HCT116 (cell line): Measurements from ENCODE around the gene MRPL33. TPM values are rescaled to one million over a fixed set of nuclear protein-coding genes. Genes with fewer than 3 reads are reported as not detected.

Experiments
- ATAC-seq: fragments of 200-7000 bp; cut with Tn5 transposase; 2 replicates; pipeline ENCODE4 v1.9.1; 2020; ENCODE audit warnings: mild to moderate bottlenecking, moderate library complexity
- BruUV-seq: library from RNA; stranded (reverse); fragments of 400-500 nt; replicated peaks from 2 replicates; lab custom pipeline; 2021; lab: Mats Ljungman, UMichigan
- CTCF ChIA-PET: fragments of 300-600 bp; sonication (Branson Sonifier 250); formaldehyde crosslinking; loops from one replicate; lab custom pipeline; 2021; ENCODE audit warnings: antibody characterized with exemption; lab: Charles Lee
- POLR2A ChIA-PET: fragments of 300-600, 350-600 bp; sonication (Branson Sonifier 250); formaldehyde crosslinking; loops from one replicate; lab custom pipeline; 2021; ENCODE audit warnings: antibody characterized with exemption; lab: Charles Lee
- RAD21 ChIA-PET, 2 experiments: fragments of 300-600 bp; sonication (Branson Sonifier 250); formaldehyde crosslinking; loops; one replicate each; lab custom pipeline; 2023; ENCODE audit warnings: low total read pairs in 2 of 2; ENCODE audit not compliant: uncharacterized antibody in 2 of 2, unreplicated experiment in 2 of 2, low non-redundant PET in 1 of 2; lab: Charles Lee
- DNase-seq: peaks from one replicate; pipeline ENCODE4 v3.0.0-alpha.2; 2010; ENCODE audit warnings: low read depth, low spot score
- H2AFZ ChIP-seq: fragments of 200-600 bp; shearing (Covaris generic), sonication (generic); 2 replicates; pipeline ENCODE4 v1.6.1; 2017; ENCODE audit warnings: low read depth, mixed run types, mixed read lengths, antibody characterized with exemption, low read length; ENCODE audit not compliant: poor library complexity, severe bottlenecking
- H3K27ac ChIP-seq: 2 replicates; pipeline ENCODE4 v1.5.1; 2012; ENCODE audit warnings: low read depth, low read length
- H3K27me3 ChIP-seq: fragments of 200-600 bp; sonication (generic); 2 replicates; pipeline ENCODE4 v1.6.1; 2016; ENCODE audit warnings: mixed run types, low read length, mixed read lengths; ENCODE audit not compliant: insufficient read depth
- H3K36me3 ChIP-seq, 2 experiments: fragments of 200-500 bp in 1 of 2; fragments of 200-600 bp in 1 of 2; sonication (Bioruptor generic) in 1 of 2; sonication (generic) in 1 of 2; 2 replicates each; pipeline versions ENCODE4 v1.5.1 to v1.6.1; 2014 to 2016; ENCODE audit warnings: low read length in 2 of 2, inconsistent platforms in 1 of 2, mixed read lengths in 1 of 2, mixed run types in 1 of 2; ENCODE audit not compliant: insufficient read depth in 2 of 2, control insufficient read depth in 1 of 2
- H3K4me1 ChIP-seq, 2 experiments: fragments of 200-600 bp in 1 of 2; sonication (generic) in 1 of 2; 2 replicates each; pipeline versions ENCODE4 v1.5.1 to v1.6.1; 2012 to 2017; ENCODE audit warnings: low read length in 2 of 2, inconsistent platforms in 1 of 2, mild to moderate bottlenecking in 1 of 2, mixed read lengths in 1 of 2, mixed run types in 1 of 2, moderate library complexity in 1 of 2; ENCODE audit not compliant: insufficient read depth in 2 of 2, control insufficient read depth in 1 of 2
- H3K4me2 ChIP-seq: fragments of 200-600 bp; sonication (generic); 2 replicates; pipeline ENCODE4 v1.6.1; 2017; ENCODE audit warnings: mixed run types, low read length, mixed read lengths
- H3K4me3 ChIP-seq, 2 experiments: fragments of 200-600 bp in 1 of 2; sonication (generic) in 1 of 2; replicated peaks in 1 of 2; 2 replicates each; pipeline ENCODE4 v1.5.1; 2011 to 2016; ENCODE audit warnings: low read length in 2 of 2, control low read depth in 1 of 2, low read depth in 1 of 2, mild to moderate bottlenecking in 1 of 2, mixed read lengths in 1 of 2, mixed run types in 1 of 2
- H3K79me2 ChIP-seq: fragments of 200-600 bp; sonication (generic); 2 replicates; pipeline ENCODE4 v1.6.1; 2017; ENCODE audit warnings: mild to moderate bottlenecking, mixed run types, low read length, moderate library complexity, mixed read lengths; ENCODE audit not compliant: insufficient read depth
- H3K9ac ChIP-seq: fragments of 200-600 bp; sonication (generic); 2 replicates; pipeline ENCODE4 v1.6.1; 2016; ENCODE audit warnings: low read length, mixed read lengths
- H3K9me2 ChIP-seq: fragments of 200-600 bp; sonication (generic), shearing (Covaris generic); 2 replicates; pipeline ENCODE4 v1.6.1; 2017; ENCODE audit warnings: mixed run types, mild to moderate bottlenecking, moderate library complexity; ENCODE audit not compliant: insufficient read depth
- H3K9me3 ChIP-seq, 2 experiments: fragments of 200-500 bp in 1 of 2; fragments of 200-600 bp in 1 of 2; sonication (Bioruptor generic) in 1 of 2; sonication (generic) in 1 of 2; 2 replicates each; pipeline ENCODE4 v1.6.1; 2014 to 2017; ENCODE audit warnings: low read length in 2 of 2, mixed read lengths in 2 of 2, inconsistent platforms in 1 of 2, low read depth in 1 of 2, mild to moderate bottlenecking in 1 of 2, mixed run types in 1 of 2, moderate library complexity in 1 of 2; ENCODE audit not compliant: control insufficient read depth in 1 of 2, insufficient read depth in 1 of 2
- H4K20me1 ChIP-seq: fragments of 200-600 bp; sonication (generic), shearing (Covaris generic); 2 replicates; pipeline ENCODE4 v1.6.1; 2017; ENCODE audit warnings: mixed run types, mild to moderate bottlenecking, moderate library complexity; ENCODE audit not compliant: insufficient read depth
- CBX3 ChIP-seq: IDR thresholded peaks from 2 replicates; pipeline ENCODE4 v1.6.1; 2012; ENCODE audit warnings: low read depth
- EZH2 ChIP-seq: fragments of 200-600 bp; sonication (generic); IDR thresholded peaks from 2 replicates; pipeline ENCODE4 v1.6.1; 2017; ENCODE audit warnings: antibody characterized with exemption, mixed run types
- EZH2phosphoT487 ChIP-seq: fragments of 200-600 bp; IDR thresholded peaks from 2 replicates; pipeline ENCODE4 v1.6.1; 2018; ENCODE audit warnings: antibody characterized with exemption, borderline replicate concordance
- JUND ChIP-seq: IDR thresholded peaks from 2 replicates; pipeline ENCODE4 v1.6.1; 2012
- POLR2A ChIP-seq: IDR thresholded peaks from 2 replicates; pipeline ENCODE4 v1.7.0; 2011; ENCODE audit warnings: borderline replicate concordance; ENCODE audit not compliant: insufficient read depth, insufficient read length; ENCODE audit errors: extremely low read depth
- RAD21 ChIP-seq: IDR thresholded peaks from 2 replicates; pipeline ENCODE4 v1.6.1; 2012; ENCODE audit warnings: low read depth, mild to moderate bottlenecking
- SRF ChIP-seq: IDR thresholded peaks from 2 replicates; pipeline ENCODE4 v1.6.1; 2012; ENCODE audit warnings: low read depth
- TCF7L2 ChIP-seq: IDR thresholded peaks from 2 replicates; pipeline ENCODE4 v1.7.0; 2011; ENCODE audit warnings: borderline replicate concordance, inconsistent platforms; ENCODE audit not compliant: insufficient read depth, insufficient read length; ENCODE audit errors: extremely low read depth
- ZFX ChIP-seq: fragments of 450-650 bp; IDR thresholded peaks from 2 replicates; pipeline ENCODE4 v1.6.1; 2017
- ZNF274 ChIP-seq: fragments of 200-500 bp; sonication (Bioruptor generic); IDR thresholded peaks from 2 replicates; pipeline ENCODE4 v1.6.1; 2014; ENCODE audit warnings: mild to moderate bottlenecking, low read depth, low read length, inconsistent platforms
- intact Hi-C: fragments of 100-400 bp; cut with micrococcal nuclease; formaldehyde crosslinking; loops from 2 replicates; pipeline ENCODE4 v1.10.0; 2022
- total RNA-seq: library from RNA; stranded (reverse); gene quantifications from one replicate; pipeline ENCODE4 v1.2.1, GENCODE V29; 2021; ENCODE audit not compliant: unreplicated experiment
- TF ChIP-seq, protein P1 (sequence below): IDR thresholded peaks from 2 replicates; pipeline ENCODE4 v1.6.1; 2011; ENCODE audit warnings: mild to moderate bottlenecking, low read length, moderate library complexity; ENCODE audit not compliant: insufficient replicate concordance; ENCODE audit errors: extremely low read depth

Gene MRPL33
- total RNA-seq, 1 experiment from 2014 or later: 66.3 TPM

DNA sequence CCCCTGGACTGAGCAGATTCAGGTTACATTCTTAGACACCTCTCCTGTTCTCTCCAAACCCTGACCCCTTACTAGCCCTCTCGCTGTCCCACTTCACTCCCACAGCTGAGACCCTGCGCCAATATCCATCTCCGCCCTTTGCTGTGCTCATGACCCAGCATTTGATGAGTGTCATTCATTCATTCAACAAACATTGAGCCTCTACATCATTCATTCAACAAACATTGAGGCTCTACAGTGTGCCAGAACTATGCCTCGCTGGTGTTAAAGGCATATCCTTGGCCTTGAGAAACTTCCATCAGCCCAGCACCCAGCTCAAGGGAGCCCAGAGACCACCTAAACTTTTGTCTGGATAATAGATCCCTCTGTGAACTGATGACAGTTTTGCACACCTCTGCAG, 41.9 kb upstream of the MRPL33 start:
- Histone ChIP-seq H3K9ac (no peak overlapping the region), H3K4me1 (peaks cover 0 to 15% of the 10 kb centered on the region in 2 experiments; a peak in 1 of 4 replicates), H3K9me3 (no peaks in the 10 kb centered on the region), H2AFZ (no peak overlapping the region), H3K79me2 (no peaks in the 10 kb centered on the region), H3K4me2 (no peak overlapping the region), H3K36me3 (no peaks in the 10 kb centered on the region), H3K4me3 (no peak overlapping the region), H3K27ac (no peak overlapping the region), H3K27me3 (no peaks in the 10 kb centered on the region), H4K20me1 (no peaks in the 10 kb centered on the region), H3K9me2 (no peaks in the 10 kb centered on the region)
- ATAC-seq: 0 out of 2 replicates have a peak, but pooled peaks have one; percentile 14
- TF ChIP-seq EZH2phosphoT487 (no peak), ZNF274 (no peak), ZFX (no peak), POLR2A (no peak), SRF (no peak), TCF7L2 (no peak), EZH2 (no peak), CBX3 (no peak), RAD21 (no peak), JUND (no peak)
- TF ChIP-seq, protein P1, sequence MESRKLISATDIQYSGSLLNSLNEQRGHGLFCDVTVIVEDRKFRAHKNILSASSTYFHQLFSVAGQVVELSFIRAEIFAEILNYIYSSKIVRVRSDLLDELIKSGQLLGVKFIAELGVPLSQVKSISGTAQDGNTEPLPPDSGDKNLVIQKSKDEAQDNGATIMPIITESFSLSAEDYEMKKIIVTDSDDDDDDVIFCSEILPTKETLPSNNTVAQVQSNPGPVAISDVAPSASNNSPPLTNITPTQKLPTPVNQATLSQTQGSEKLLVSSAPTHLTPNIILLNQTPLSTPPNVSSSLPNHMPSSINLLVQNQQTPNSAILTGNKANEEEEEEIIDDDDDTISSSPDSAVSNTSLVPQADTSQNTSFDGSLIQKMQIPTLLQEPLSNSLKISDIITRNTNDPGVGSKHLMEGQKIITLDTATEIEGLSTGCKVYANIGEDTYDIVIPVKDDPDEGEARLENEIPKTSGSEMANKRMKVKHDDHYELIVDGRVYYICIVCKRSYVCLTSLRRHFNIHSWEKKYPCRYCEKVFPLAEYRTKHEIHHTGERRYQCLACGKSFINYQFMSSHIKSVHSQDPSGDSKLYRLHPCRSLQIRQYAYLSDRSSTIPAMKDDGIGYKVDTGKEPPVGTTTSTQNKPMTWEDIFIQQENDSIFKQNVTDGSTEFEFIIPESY: no peak
- POLR2A ChIA-PET: no interaction called here
- no TSS peak for BruUV-seq
- CTCF ChIA-PET: interaction anchor here (0.8 kb wide), 1 partner anchor 23 kb away, joined by 3 read pairs; no protein-coding TSS in a partner anchor
- RAD21 ChIA-PET: no interaction called here
- DNase-seq: no peak
- intact Hi-C loops: no loop called here
